ENCODE results near the gene CDR2.

Gene CDR2

GRCh38 chr16:22323173-22323958 lies 51.1 kb downstream of the CDR2 start:
- Histone ChIP-seq H3K36me3 (ENCODE audit: insufficient read depth) (peaks cover 16% of the 10 kb centered on the region; the same call in 1 of the 2 replicates), H3K27me3 (ENCODE audit: insufficient read depth, low read depth) (no peaks in the 10 kb centered on the region), H4K20me1 (ENCODE audit: insufficient read depth) (no peaks in the 10 kb centered on the region), H2AFZ (ENCODE audit: low read depth) (no peak overlapping the region), H3K27ac (no peak overlapping the region), H3K9ac (no peak overlapping the region), H3K4me2 (no peak overlapping the region), H3K4me1 (ENCODE audit: low read depth, poor library complexity, severe bottlenecking) (no peaks in the 10 kb centered on the region), H3K4me3 (IDR thresholded peaks at IDR 0.05; ENCODE audit: insufficient read depth, low read depth, low read length) (no peak overlapping the region), H3K79me2 (ENCODE audit: insufficient read depth, low read depth) (no peaks in the 10 kb centered on the region; the same call in 1 of the 2 replicates)
- TF ChIP-seq, protein P1, sequence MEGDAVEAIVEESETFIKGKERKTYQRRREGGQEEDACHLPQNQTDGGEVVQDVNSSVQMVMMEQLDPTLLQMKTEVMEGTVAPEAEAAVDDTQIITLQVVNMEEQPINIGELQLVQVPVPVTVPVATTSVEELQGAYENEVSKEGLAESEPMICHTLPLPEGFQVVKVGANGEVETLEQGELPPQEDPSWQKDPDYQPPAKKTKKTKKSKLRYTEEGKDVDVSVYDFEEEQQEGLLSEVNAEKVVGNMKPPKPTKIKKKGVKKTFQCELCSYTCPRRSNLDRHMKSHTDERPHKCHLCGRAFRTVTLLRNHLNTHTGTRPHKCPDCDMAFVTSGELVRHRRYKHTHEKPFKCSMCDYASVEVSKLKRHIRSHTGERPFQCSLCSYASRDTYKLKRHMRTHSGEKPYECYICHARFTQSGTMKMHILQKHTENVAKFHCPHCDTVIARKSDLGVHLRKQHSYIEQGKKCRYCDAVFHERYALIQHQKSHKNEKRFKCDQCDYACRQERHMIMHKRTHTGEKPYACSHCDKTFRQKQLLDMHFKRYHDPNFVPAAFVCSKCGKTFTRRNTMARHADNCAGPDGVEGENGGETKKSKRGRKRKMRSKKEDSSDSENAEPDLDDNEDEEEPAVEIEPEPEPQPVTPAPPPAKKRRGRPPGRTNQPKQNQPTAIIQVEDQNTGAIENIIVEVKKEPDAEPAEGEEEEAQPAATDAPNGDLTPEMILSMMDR (conservative IDR thresholded peaks at IDR 0.05; ENCODE audit: low read depth, low read length) = no peak

GRCh38 chr16:22322741-22323140 lies 51.7 kb downstream of the CDR2 start:
- TF ChIP-seq, protein P1 (conservative IDR thresholded peaks at IDR 0.05; ENCODE audit: low read depth, low read length) = no peak
- no peaks in the 10 kb centered on the region for H4K20me1 ChIP-seq (ENCODE audit: insufficient read depth)
- H3K36me3 ChIP-seq (ENCODE audit: insufficient read depth) = peaks cover 16% of the 10 kb centered on the region; the same call in 1 of the 2 replicates
- no peak overlapping the region for H2AFZ ChIP-seq (ENCODE audit: low read depth)
- no peaks in the 10 kb centered on the region for H3K27me3 ChIP-seq (ENCODE audit: insufficient read depth, low read depth)
- H3K79me2 ChIP-seq (ENCODE audit: insufficient read depth, low read depth) = no peaks in the 10 kb centered on the region; the same call in 1 of the 2 replicates
- H3K4me2 ChIP-seq = no peak overlapping the region
- H3K27ac ChIP-seq = no peak overlapping the region
- no peak overlapping the region for H3K9ac ChIP-seq
- H3K4me3 ChIP-seq (IDR thresholded peaks at IDR 0.05; ENCODE audit: insufficient read depth, low read depth, low read length) = no peak overlapping the region
- no peaks in the 10 kb centered on the region for H3K4me1 ChIP-seq (ENCODE audit: low read depth, poor library complexity, severe bottlenecking)

- H3K9ac ChIP-seq = no peak overlapping the region
- TF ChIP-seq, protein P1 (conservative IDR thresholded peaks at IDR 0.05; ENCODE audit: low read depth, low read length) = no peak
- H2AFZ ChIP-seq (ENCODE audit: low read depth) = no peak overlapping the region
- no peak overlapping the region for H3K27ac ChIP-seq
- H3K4me1 ChIP-seq (ENCODE audit: low read depth, poor library complexity, severe bottlenecking) = no peaks in the 10 kb centered on the region
- no peaks in the 10 kb centered on the region for H4K20me1 ChIP-seq (ENCODE audit: insufficient read depth)
- no peaks in the 10 kb centered on the region for H3K27me3 ChIP-seq (ENCODE audit: insufficient read depth, low read depth)
- H3K36me3 ChIP-seq (ENCODE audit: insufficient read depth) = peaks cover 19% of the 10 kb centered on the region; the same call in 1 of the 2 replicates
- no peak overlapping the region for H3K4me3 ChIP-seq (IDR thresholded peaks at IDR 0.05; ENCODE audit: insufficient read depth, low read depth, low read length)
- H3K4me2 ChIP-seq = no peak overlapping the region
- H3K79me2 ChIP-seq (ENCODE audit: insufficient read depth, low read depth) = no peaks in the 10 kb centered on the region; the same call in 1 of the 2 replicates
Measured at GRCh38 chr16:22322021-22322471, 52.4 kb downstream of the CDR2 start.

DNA sequence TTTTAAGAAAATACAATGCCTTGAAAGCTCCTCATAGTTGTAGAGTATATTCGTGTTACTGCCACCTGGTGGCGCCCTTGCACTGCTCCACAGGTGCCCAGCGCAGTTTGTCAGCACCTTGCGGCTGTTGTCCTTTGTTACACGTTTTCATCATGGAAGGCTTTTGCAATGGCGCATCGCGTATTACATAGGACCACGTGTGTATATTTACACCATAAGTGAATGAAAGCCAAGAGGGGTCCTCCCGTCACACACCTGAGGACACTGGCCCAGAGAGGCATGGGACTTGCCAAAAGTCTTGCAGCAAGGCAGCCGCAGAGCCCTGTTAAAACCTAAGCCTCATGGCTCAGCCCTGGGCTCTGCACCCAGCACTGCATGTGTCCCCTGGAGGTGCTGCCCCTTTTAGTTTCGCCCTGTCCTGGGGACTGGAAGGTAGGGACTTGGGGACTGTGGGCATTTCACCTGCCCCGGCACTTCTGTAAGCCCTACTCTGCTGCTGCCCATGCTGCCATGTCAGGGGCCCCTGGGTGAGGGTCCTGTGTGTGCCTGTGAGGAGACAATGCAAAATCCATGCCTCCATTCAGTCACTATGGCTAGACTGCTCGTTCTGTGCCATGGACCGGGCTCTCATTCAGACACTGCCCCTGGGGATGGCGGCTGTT lies 52.9 kb downstream of the CDR2 start:
- Histone ChIP-seq H3K27ac (no peak overlapping the region), H3K4me2 (no peak overlapping the region), H3K79me2 (ENCODE audit: insufficient read depth, low read depth) (no peaks in the 10 kb centered on the region; the same call in 1 of the 2 replicates), H3K36me3 (ENCODE audit: insufficient read depth) (peaks cover 19% of the 10 kb centered on the region; the same call in 1 of the 2 replicates), H3K27me3 (ENCODE audit: insufficient read depth, low read depth) (no peaks in the 10 kb centered on the region), H3K9ac (no peak overlapping the region), H3K4me1 (ENCODE audit: low read depth, poor library complexity, severe bottlenecking) (no peaks in the 10 kb centered on the region), H4K20me1 (ENCODE audit: insufficient read depth) (no peaks in the 10 kb centered on the region), H2AFZ (ENCODE audit: low read depth) (no peak overlapping the region), H3K4me3 (IDR thresholded peaks at IDR 0.05; ENCODE audit: insufficient read depth, low read depth, low read length) (no peak overlapping the region)
- TF ChIP-seq, protein P1 (conservative IDR thresholded peaks at IDR 0.05; ENCODE audit: low read depth, low read length) = peak; percentile 99

Data from KMS-11 (cell line).